Measurements from ENCODE around the gene TTC39C.

DNA sequence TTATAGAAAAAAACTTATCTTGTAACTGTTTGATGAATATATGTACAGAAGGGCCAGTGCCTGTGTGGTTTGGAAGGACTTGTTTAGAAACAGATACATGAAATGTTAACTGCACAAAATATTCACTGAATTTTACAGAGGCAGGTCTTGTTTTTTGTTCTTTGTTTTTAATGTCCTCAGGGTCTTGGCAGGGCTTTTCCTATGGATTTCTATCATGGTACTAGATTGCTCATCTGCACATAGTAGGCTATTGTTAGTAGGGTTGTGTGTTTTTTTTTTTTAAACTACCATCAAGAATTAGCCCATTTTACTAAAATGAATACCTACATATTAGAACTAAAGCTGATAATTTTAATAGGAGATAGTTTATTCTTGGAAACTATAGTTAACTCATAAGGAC, 127.8 kb downstream of the TTC39C start:
- no peak for TF ChIP-seq EZH2 (IDR thresholded peaks at IDR 0.05)
- no peak for TF ChIP-seq POLR2AphosphoS5 (IDR thresholded peaks at IDR 0.05; ENCODE audit: borderline replicate concordance, low read depth, low read length)
- TF ChIP-seq FOXP2 (optimal IDR thresholded peaks at IDR 0.05; ENCODE audit: control extremely low read depth, extremely low read length, insufficient read depth): no peak

Measured in SK-N-MC (cell line).